Liver (tissue), 9 donors: ENCODE data around the gene IFNG. TPM values are rescaled to one million over a fixed set of nuclear protein-coding genes. Genes with fewer than 3 reads are reported as not detected.

Experiments
- DNase-seq: peaks from one replicate; pipeline ENCODE4 v3.0.0-alpha.2; 2017; ENCODE audit warnings: low spot score
- H3K27ac ChIP-seq, 2 donors: one replicate each; pipeline ENCODE4 v1.7.0; 2013; ENCODE audit warnings: inconsistent platforms in 2 of 2, low read length in 2 of 2, control low read depth in 1 of 2, low read depth in 1 of 2, mild to moderate bottlenecking in 1 of 2
- H3K27me3 ChIP-seq, 4 donors: one replicate each; pipeline versions ENCODE4 v1.6.1 to v1.7.0; 2013; ENCODE audit warnings: low read length in 3 of 4, inconsistent platforms in 1 of 4, mild to moderate bottlenecking in 1 of 4, moderate library complexity in 1 of 4; ENCODE audit not compliant: control insufficient read depth in 4 of 4, insufficient read depth in 4 of 4
- H3K36me3 ChIP-seq, 4 donors: one replicate each; pipeline versions ENCODE4 v1.6.1 to v1.7.0; 2013; ENCODE audit warnings: low read length in 3 of 4, mild to moderate bottlenecking in 3 of 4, low read depth in 1 of 4, moderate library complexity in 1 of 4; ENCODE audit not compliant: control insufficient read depth in 4 of 4, insufficient read depth in 3 of 4
- H3K4me1 ChIP-seq, 4 donors: one replicate each; pipeline versions ENCODE4 v1.6.1 to v1.7.0; 2013; ENCODE audit warnings: low read length in 3 of 4, mild to moderate bottlenecking in 3 of 4, moderate library complexity in 1 of 4; ENCODE audit not compliant: control insufficient read depth in 4 of 4, insufficient read depth in 4 of 4
- H3K4me3 ChIP-seq, 3 donors: one replicate each; pipeline versions ENCODE4 v1.6.1 to v1.7.0; 2013; ENCODE audit warnings: low read length in 3 of 3, control low read depth in 1 of 3, low read depth in 1 of 3, mild to moderate bottlenecking in 1 of 3
- H3K9ac ChIP-seq, 2 donors: one replicate each; pipeline ENCODE4 v1.7.0; 2013; ENCODE audit warnings: low read length in 2 of 2, mild to moderate bottlenecking in 2 of 2, moderate library complexity in 2 of 2, control low read depth in 1 of 2, low read depth in 1 of 2
- H3K9me3 ChIP-seq, 4 donors: one replicate each; pipeline versions ENCODE4 v1.6.1 to v1.7.0; 2013; ENCODE audit warnings: low read length in 3 of 4; ENCODE audit not compliant: control insufficient read depth in 4 of 4
- EGR1 ChIP-seq, 2 donors: IDR thresholded peaks; 2 replicates each; pipeline ENCODE4 v1.6.1; 2016 to 2018; ENCODE audit warnings: antibody characterized with exemption in 2 of 2, low read depth in 2 of 2
- FOXA1 ChIP-seq: IDR thresholded peaks from 2 replicates; pipeline ENCODE4 v1.6.1; 2016; ENCODE audit warnings: antibody characterized with exemption
- FOXA2 ChIP-seq: IDR thresholded peaks from 2 replicates; pipeline ENCODE4 v1.6.1; 2016; ENCODE audit warnings: antibody characterized with exemption
- GABPA ChIP-seq, 2 donors: IDR thresholded peaks in 1 of 2; conservative IDR thresholded peaks in 1 of 2; 2 replicates each; pipeline ENCODE4 v1.6.1; 2016; ENCODE audit warnings: antibody characterized with exemption in 2 of 2, mild to moderate bottlenecking in 1 of 2, moderate library complexity in 1 of 2
- HNF4A ChIP-seq, 2 donors: conservative IDR thresholded peaks; 2 replicates each; pipeline ENCODE4 v1.6.1; 2016; ENCODE audit warnings: antibody characterized with exemption in 2 of 2, mild to moderate bottlenecking in 2 of 2
- HNF4G ChIP-seq: IDR thresholded peaks from 2 replicates; pipeline ENCODE4 v1.6.1; 2016; ENCODE audit warnings: antibody characterized with exemption
- JUND ChIP-seq, 2 donors: IDR thresholded peaks; 2 replicates each; pipeline ENCODE4 v1.6.1; 2016; ENCODE audit warnings: antibody characterized with exemption in 2 of 2
- MAX ChIP-seq: IDR thresholded peaks from 2 replicates; pipeline ENCODE4 v1.6.1; 2016; ENCODE audit warnings: antibody characterized with exemption
- NR2F2 ChIP-seq: IDR thresholded peaks from 2 replicates; pipeline ENCODE4 v1.6.1; 2016; ENCODE audit warnings: antibody characterized with exemption
- RAD21 ChIP-seq, 2 donors: IDR thresholded peaks; 2 replicates each; pipeline ENCODE4 v1.6.1; 2016; ENCODE audit warnings: antibody characterized with exemption in 2 of 2, mild to moderate bottlenecking in 2 of 2
- RXRA ChIP-seq, 2 donors: IDR thresholded peaks; 2 replicates each; pipeline ENCODE4 v1.6.1; 2017 to 2018; ENCODE audit warnings: antibody characterized with exemption in 2 of 2, mild to moderate bottlenecking in 1 of 2
- SP1 ChIP-seq: IDR thresholded peaks from 2 replicates; pipeline ENCODE4 v1.6.1; 2018; ENCODE audit warnings: antibody characterized with exemption, mild to moderate bottlenecking
- TAF1 ChIP-seq: conservative IDR thresholded peaks from 2 replicates; pipeline ENCODE4 v1.6.1; 2016; ENCODE audit warnings: antibody characterized with exemption, mild to moderate bottlenecking
- YY1 ChIP-seq: IDR thresholded peaks from 2 replicates; pipeline ENCODE4 v1.6.1; 2016; ENCODE audit warnings: antibody characterized with exemption, mild to moderate bottlenecking
- ZBTB33 ChIP-seq: IDR thresholded peaks from 2 replicates; pipeline ENCODE4 v1.6.1; 2016; ENCODE audit warnings: antibody characterized with exemption
- WGBS: extraction: QIAGEN DNeasy Blood & Tissue Kit; methylation state at CpG from one replicate; pipeline ENCODE4 v1.1.7; 2013; 5-methylcytosine and 5-hydroxymethylcytosine counted together
- polyA plus RNA-seq, 2 donors: library from polyadenylated mRNA; stranded (reverse) in 1 of 2; unstranded in 1 of 2; fragments of 200-250 nt in 1 of 2; fragments of >200 nt in 1 of 2; fragmentation: Nextera tagmentation in 1 of 2; extraction: Ambion mirVana in 1 of 2; gene quantifications; one replicate each; pipeline versions ENCODE4 v1.2.1 to v1.2.3, GENCODE V29; 2013 to 2015
- total RNA-seq, 2 donors: library from RNA; depleted of rRNA; stranded (reverse); fragments of >200 nt; gene quantifications; one replicate each; pipeline ENCODE4 v1.2.3, GENCODE V29; 2014
- TF ChIP-seq, protein P1 (sequence below): fragments of 150-350 bp; IDR thresholded peaks from 2 replicates; pipeline ENCODE4 v1.5.1; 2017; ENCODE audit warnings: improper control_type of control experiment, low read depth, low read length; ENCODE audit not compliant: missing input control
- TF ChIP-seq, protein P2 (sequence below): IDR thresholded peaks from 2 replicates; pipeline ENCODE4 v1.6.1; 2016; ENCODE audit warnings: antibody characterized with exemption
- TF ChIP-seq, protein P3 (sequence below): IDR thresholded peaks from 2 replicates; pipeline ENCODE4 v1.6.1; 2016; ENCODE audit warnings: antibody characterized with exemption, mild to moderate bottlenecking
- donor health status: healthy.
- donor health status: healthy.
- donor health status: healthy.
- donor health status: healthy.
- donor health status: healthy.

IFNG gene
- total and polyA plus RNA-seq, 4 donors: 0.08 TPM; not detected in 3

GRCh38 chr12:68140556-68140955 is 19.0 kb downstream of the IFNG start:
- Histone ChIP-seq H3K9me3 (peaks cover 0 to 2% (median 0%) of the 10 kb centered on the region in 4 donors), H3K9ac (no peak overlapping the region), H3K27me3 (no peaks in the 10 kb centered on the region), H3K36me3 (no peaks in the 10 kb centered on the region), H3K27ac (no peak overlapping the region), H3K4me3 (no peak overlapping the region), H3K4me1 (no peaks in the 10 kb centered on the region)
- DNase-seq: no peak
- TF ChIP-seq HNF4G (no peak), JUND (IDR thresholded peaks at IDR 0.05) (no peak), MAX (no peak), TAF1 (no peak), NR2F2 (no peak), ZBTB33 (no peak)

GRCh38 chr12:68139941-68140340 is 19.6 kb downstream of the IFNG start:
- WGBS: 71% methylated on average over 1 of the region's 1 CpG
- H3K4me3 ChIP-seq: no peak overlapping the region

More at GRCh38 chr12:68139941-68140340, 19.6 kb downstream of the IFNG start:
- no peak overlapping the region for H3K27ac ChIP-seq
- H3K9ac ChIP-seq: no peak overlapping the region
- H3K36me3 ChIP-seq: no peaks in the 10 kb centered on the region
- no peak for DNase-seq
- peaks cover 0 to 2% (median 0%) of the 10 kb centered on the region in 4 donors for H3K9me3 ChIP-seq
- TF ChIP-seq FOXA2 (no peak), HNF4G (no peak), NR2F2 (no peak), SP1 (no peak), YY1 (no peak), ZBTB33 (no peak), RXRA (IDR thresholded peaks at IDR 0.05) (no peak), HNF4A (conservative IDR thresholded peaks at IDR 0.05) (no peak), EGR1 (IDR thresholded peaks at IDR 0.05; ENCODE audit: low read depth in 2 of 2) (no peak), JUND (IDR thresholded peaks at IDR 0.05) (no peak), MAX (no peak), FOXA1 (no peak), RAD21 (IDR thresholded peaks at IDR 0.05) (no peak), TAF1 (no peak), GABPA (IDR thresholded peaks at IDR 0.05 in 1 of 2, conservative IDR thresholded peaks at IDR 0.05 in 1 of 2) (no peak)
- TF ChIP-seq, protein P1, sequence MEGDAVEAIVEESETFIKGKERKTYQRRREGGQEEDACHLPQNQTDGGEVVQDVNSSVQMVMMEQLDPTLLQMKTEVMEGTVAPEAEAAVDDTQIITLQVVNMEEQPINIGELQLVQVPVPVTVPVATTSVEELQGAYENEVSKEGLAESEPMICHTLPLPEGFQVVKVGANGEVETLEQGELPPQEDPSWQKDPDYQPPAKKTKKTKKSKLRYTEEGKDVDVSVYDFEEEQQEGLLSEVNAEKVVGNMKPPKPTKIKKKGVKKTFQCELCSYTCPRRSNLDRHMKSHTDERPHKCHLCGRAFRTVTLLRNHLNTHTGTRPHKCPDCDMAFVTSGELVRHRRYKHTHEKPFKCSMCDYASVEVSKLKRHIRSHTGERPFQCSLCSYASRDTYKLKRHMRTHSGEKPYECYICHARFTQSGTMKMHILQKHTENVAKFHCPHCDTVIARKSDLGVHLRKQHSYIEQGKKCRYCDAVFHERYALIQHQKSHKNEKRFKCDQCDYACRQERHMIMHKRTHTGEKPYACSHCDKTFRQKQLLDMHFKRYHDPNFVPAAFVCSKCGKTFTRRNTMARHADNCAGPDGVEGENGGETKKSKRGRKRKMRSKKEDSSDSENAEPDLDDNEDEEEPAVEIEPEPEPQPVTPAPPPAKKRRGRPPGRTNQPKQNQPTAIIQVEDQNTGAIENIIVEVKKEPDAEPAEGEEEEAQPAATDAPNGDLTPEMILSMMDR: no peak
- TF ChIP-seq, protein P2, sequence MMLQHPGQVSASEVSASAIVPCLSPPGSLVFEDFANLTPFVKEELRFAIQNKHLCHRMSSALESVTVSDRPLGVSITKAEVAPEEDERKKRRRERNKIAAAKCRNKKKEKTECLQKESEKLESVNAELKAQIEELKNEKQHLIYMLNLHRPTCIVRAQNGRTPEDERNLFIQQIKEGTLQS: no peak
- TF ChIP-seq, protein P3, sequence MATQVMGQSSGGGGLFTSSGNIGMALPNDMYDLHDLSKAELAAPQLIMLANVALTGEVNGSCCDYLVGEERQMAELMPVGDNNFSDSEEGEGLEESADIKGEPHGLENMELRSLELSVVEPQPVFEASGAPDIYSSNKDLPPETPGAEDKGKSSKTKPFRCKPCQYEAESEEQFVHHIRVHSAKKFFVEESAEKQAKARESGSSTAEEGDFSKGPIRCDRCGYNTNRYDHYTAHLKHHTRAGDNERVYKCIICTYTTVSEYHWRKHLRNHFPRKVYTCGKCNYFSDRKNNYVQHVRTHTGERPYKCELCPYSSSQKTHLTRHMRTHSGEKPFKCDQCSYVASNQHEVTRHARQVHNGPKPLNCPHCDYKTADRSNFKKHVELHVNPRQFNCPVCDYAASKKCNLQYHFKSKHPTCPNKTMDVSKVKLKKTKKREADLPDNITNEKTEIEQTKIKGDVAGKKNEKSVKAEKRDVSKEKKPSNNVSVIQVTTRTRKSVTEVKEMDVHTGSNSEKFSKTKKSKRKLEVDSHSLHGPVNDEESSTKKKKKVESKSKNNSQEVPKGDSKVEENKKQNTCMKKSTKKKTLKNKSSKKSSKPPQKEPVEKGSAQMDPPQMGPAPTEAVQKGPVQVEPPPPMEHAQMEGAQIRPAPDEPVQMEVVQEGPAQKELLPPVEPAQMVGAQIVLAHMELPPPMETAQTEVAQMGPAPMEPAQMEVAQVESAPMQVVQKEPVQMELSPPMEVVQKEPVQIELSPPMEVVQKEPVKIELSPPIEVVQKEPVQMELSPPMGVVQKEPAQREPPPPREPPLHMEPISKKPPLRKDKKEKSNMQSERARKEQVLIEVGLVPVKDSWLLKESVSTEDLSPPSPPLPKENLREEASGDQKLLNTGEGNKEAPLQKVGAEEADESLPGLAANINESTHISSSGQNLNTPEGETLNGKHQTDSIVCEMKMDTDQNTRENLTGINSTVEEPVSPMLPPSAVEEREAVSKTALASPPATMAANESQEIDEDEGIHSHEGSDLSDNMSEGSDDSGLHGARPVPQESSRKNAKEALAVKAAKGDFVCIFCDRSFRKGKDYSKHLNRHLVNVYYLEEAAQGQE: no peak
- H3K4me1 ChIP-seq: no peaks in the 10 kb centered on the region
- no peaks in the 10 kb centered on the region for H3K27me3 ChIP-seq
